Activated CD8-positive, alpha-beta memory T cell treated with anti-CD3 and anti-CD28 coated beads for 1 hour (primary cell): ENCODE results near the gene F5.
"Not testable (repeated sequence)": the region's sequence is repeated elsewhere in the genome, so short reads cannot be mapped to it uniquely, and the experiment has no call there.

Experiments
- DNase-seq, 2 donors: peaks; one replicate each; pipeline ENCODE4 v3.0.0-alpha.2; 2020; ENCODE audit warnings: low read depth in 1 of 2; ENCODE audit errors: extremely low read depth in 1 of 2

F5 gene

GRCh38 chr1:169511316-169512005 is 74.8 kb downstream of the F5 start:
- DNase-seq = no peak

- no peak for DNase-seq
Measured at GRCh38 chr1:169510060-169510459, 76.2 kb downstream of the F5 start.

- DNase-seq = no peak
Measured at GRCh38 chr1:169509354-169509753, 76.9 kb downstream of the F5 start.

GRCh38 chr1:169508432-169509338 is 77.6 kb downstream of the F5 start:
- no peak for DNase-seq

GRCh38 chr1:169507413-169507812 is 78.9 kb downstream of the F5 start:
- no peak for DNase-seq

- not testable (repeated sequence) for DNase-seq
Measured at GRCh38 chr1:169503601-169504000, 82.7 kb downstream of the F5 start.

GRCh38 chr1:169499807-169500206 is 86.5 kb downstream of the F5 start:
- DNase-seq = no peak

GRCh38 chr1:169497317-169497716 is 89.0 kb downstream of the F5 start:
- no peak for DNase-seq

- DNase-seq = no peak
Measured at GRCh38 chr1:169495916-169496315, 90.4 kb downstream of the F5 start.

- DNase-seq = no peak
Measured at GRCh38 chr1:169495046-169495775, 91.1 kb downstream of the F5 start.

- DNase-seq = no peak
Measured at GRCh38 chr1:169494343-169494742, 91.9 kb downstream of the F5 start.

GRCh38 chr1:169493251-169493650 is 93.0 kb downstream of the F5 start:
- no peak for DNase-seq

GRCh38 chr1:169491845-169492281 is 94.4 kb downstream of the F5 start:
- DNase-seq = no peak

GRCh38 chr1:169488157-169488556 is 98.1 kb downstream of the F5 start:
- no peak for DNase-seq

GRCh38 chr1:169487561-169487960 is 98.7 kb downstream of the F5 start:
- DNase-seq = no peak

GRCh38 chr1:169487133-169487532 is 99.1 kb downstream of the F5 start:
- DNase-seq = no peak

GRCh38 chr1:169486281-169487051 is 99.8 kb downstream of the F5 start:
- no peak for DNase-seq

GRCh38 chr1:169485431-169486280 is 100.6 kb downstream of the F5 start, which contains the start of gene SLC19A2:
Gene SLC19A2, minus strand, starts transcription at chr1:169485944. Its CDS starts 178 bp downstream, at chr1:169485766.
- peak; percentile 85 to 87 for DNase-seq

- DNase-seq = peak in 1 of 2 donors; percentile 11
Measured at GRCh38 chr1:169484683-169485430, 101.4 kb downstream of the F5 start.
